ENCODE data around the gene MAN2A1. TPM values are rescaled to one million over a fixed set of nuclear protein-coding genes. Genes with fewer than 3 reads are reported as not detected.

The MAN2A1 gene
- polyA plus RNA-seq (2013, experiment 1 of 2), result 44.5 TPM
- 49.3 TPM for polyA plus RNA-seq (2013, experiment 2 of 2)

- Histone ChIP-seq H3K9me3 (ENCODE audit: insufficient read depth, low read depth, low read length) (peaks cover 7% of the 10 kb centered on the region; the same call in 1 of the 2 replicates), H3K36me3 (ENCODE audit: insufficient read depth, low read length) (0 out of 2 replicates have a peak, but pooled peaks cover 3% of the 10 kb centered on the region), H3K9ac (ENCODE audit: low read depth, low read length) (peak within 1 kb of the TSS; percentile 89), H3K4me3 (ENCODE audit: low read length) (peak within 1 kb of the TSS; percentile 95), H3K27me3 (ENCODE audit: insufficient read depth, low read length) (no peaks in the 10 kb centered on the region), H3K4me1 (ENCODE audit: insufficient read depth, low read length) (peaks cover 29% of the 10 kb centered on the region), H3K27ac (ENCODE audit: low read depth, low read length) (peak within 1 kb of the TSS; percentile 94)
- WGBS, result under 1% methylated on average over 58 of the region's 58 CpGs
Observed at GRCh38 chr5:109689740-109690241, at the start of gene MAN2A1. TSS of gene MAN2A1 (plus strand) at chr5:109689927. CDS start at chr5:109690418, 491 bp downstream.

GRCh38 chr5:109640976-109641375, 48.8 kb upstream of the MAN2A1 start:
- Histone ChIP-seq H3K9ac (ENCODE audit: low read depth, low read length) (no peak overlapping the region), H3K4me1 (ENCODE audit: insufficient read depth, low read length) (peaks cover 21% of the 10 kb centered on the region), H3K4me3 (ENCODE audit: low read length) (no peak overlapping the region), H3K27ac (ENCODE audit: low read depth, low read length) (no peak overlapping the region), H3K9me3 (ENCODE audit: insufficient read depth, low read depth, low read length) (peaks cover 3% of the 10 kb centered on the region; the same call in 1 of the 2 replicates), H3K27me3 (ENCODE audit: insufficient read depth, low read length) (no peaks in the 10 kb centered on the region), H3K36me3 (ENCODE audit: insufficient read depth, low read length) (no peaks in the 10 kb centered on the region)
- WGBS, result 86% methylated on average over 4 of the region's 4 CpGs

- Histone ChIP-seq H3K9ac (ENCODE audit: low read depth, low read length) (no peak overlapping the region), H3K36me3 (ENCODE audit: insufficient read depth, low read length) (no peaks in the 10 kb centered on the region), H3K4me1 (ENCODE audit: insufficient read depth, low read length) (peaks cover 21% of the 10 kb centered on the region), H3K27ac (ENCODE audit: low read depth, low read length) (no peak overlapping the region), H3K4me3 (ENCODE audit: low read length) (no peak overlapping the region), H3K27me3 (ENCODE audit: insufficient read depth, low read length) (no peaks in the 10 kb centered on the region), H3K9me3 (ENCODE audit: insufficient read depth, low read depth, low read length) (peaks cover 3% of the 10 kb centered on the region; the same call in 1 of the 2 replicates)
- 88% methylated on average over 4 of the region's 4 CpGs for WGBS
Observed at GRCh38 chr5:109643791-109644350, 45.9 kb upstream of the MAN2A1 start.

GRCh38 chr5:109644829-109645228, 44.9 kb upstream of the MAN2A1 start:
- H3K4me1 ChIP-seq (ENCODE audit: insufficient read depth, low read length), result peaks cover 21% of the 10 kb centered on the region
- H3K27ac ChIP-seq (ENCODE audit: low read depth, low read length), result peak overlapping the region; percentile 48
- H3K36me3 ChIP-seq (ENCODE audit: insufficient read depth, low read length), result no peaks in the 10 kb centered on the region
- H3K27me3 ChIP-seq (ENCODE audit: insufficient read depth, low read length), result no peaks in the 10 kb centered on the region
- peaks cover 3% of the 10 kb centered on the region; the same call in 1 of the 2 replicates for H3K9me3 ChIP-seq (ENCODE audit: insufficient read depth, low read depth, low read length)
- H3K9ac ChIP-seq (ENCODE audit: low read depth, low read length), result no peak overlapping the region
- WGBS, result 49% methylated on average over 5 of the region's 7 CpGs
- H3K4me3 ChIP-seq (ENCODE audit: low read length), result no peak overlapping the region

GRCh38 chr5:109645707-109646192, 44.0 kb upstream of the MAN2A1 start:
- H3K4me1 ChIP-seq (ENCODE audit: insufficient read depth, low read length), result peaks cover 21% of the 10 kb centered on the region
- peaks cover 3% of the 10 kb centered on the region; the same call in 1 of the 2 replicates for H3K9me3 ChIP-seq (ENCODE audit: insufficient read depth, low read depth, low read length)
- H3K9ac ChIP-seq (ENCODE audit: low read depth, low read length), result no peak overlapping the region
- no peak overlapping the region for H3K4me3 ChIP-seq (ENCODE audit: low read length)
- H3K36me3 ChIP-seq (ENCODE audit: insufficient read depth, low read length), result no peaks in the 10 kb centered on the region
- no peak overlapping the region; the same call in 1 of the 2 replicates for H3K27ac ChIP-seq (ENCODE audit: low read depth, low read length)
- 45% methylated on average over 1 of the region's 2 CpGs for WGBS
- H3K27me3 ChIP-seq (ENCODE audit: insufficient read depth, low read length), result no peaks in the 10 kb centered on the region

GRCh38 chr5:109649318-109649717, 40.4 kb upstream of the MAN2A1 start:
- H3K4me1 ChIP-seq (ENCODE audit: insufficient read depth, low read length), result peaks cover 16% of the 10 kb centered on the region
- H3K27me3 ChIP-seq (ENCODE audit: insufficient read depth, low read length), result no peaks in the 10 kb centered on the region
- H3K4me3 ChIP-seq (ENCODE audit: low read length), result no peak overlapping the region
- no peak overlapping the region for H3K27ac ChIP-seq (ENCODE audit: low read depth, low read length)
- H3K9me3 ChIP-seq (ENCODE audit: insufficient read depth, low read depth, low read length), result no peaks in the 10 kb centered on the region
- no peaks in the 10 kb centered on the region for H3K36me3 ChIP-seq (ENCODE audit: insufficient read depth, low read length)
- WGBS, result 87% methylated on average over 4 of the region's 4 CpGs
- H3K9ac ChIP-seq (ENCODE audit: low read depth, low read length), result no peak overlapping the region

GRCh38 chr5:109650493-109650892, 39.2 kb upstream of the MAN2A1 start:
- Histone ChIP-seq H3K27me3 (ENCODE audit: insufficient read depth, low read length) (no peaks in the 10 kb centered on the region), H3K36me3 (ENCODE audit: insufficient read depth, low read length) (no peaks in the 10 kb centered on the region), H3K9me3 (ENCODE audit: insufficient read depth, low read depth, low read length) (no peaks in the 10 kb centered on the region), H3K4me1 (ENCODE audit: insufficient read depth, low read length) (peaks cover 4% of the 10 kb centered on the region; the same call in 1 of the 2 replicates), H3K9ac (ENCODE audit: low read depth, low read length) (no peak overlapping the region), H3K27ac (ENCODE audit: low read depth, low read length) (no peak overlapping the region), H3K4me3 (ENCODE audit: low read length) (no peak overlapping the region)
- 83% methylated on average over 4 of the region's 4 CpGs for WGBS

- Histone ChIP-seq H3K36me3 (ENCODE audit: insufficient read depth, low read length) (no peaks in the 10 kb centered on the region), H3K4me1 (ENCODE audit: insufficient read depth, low read length) (no peaks in the 10 kb centered on the region), H3K9ac (ENCODE audit: low read depth, low read length) (no peak overlapping the region), H3K9me3 (ENCODE audit: insufficient read depth, low read depth, low read length) (no peaks in the 10 kb centered on the region), H3K27me3 (ENCODE audit: insufficient read depth, low read length) (no peaks in the 10 kb centered on the region), H3K4me3 (ENCODE audit: low read length) (no peak overlapping the region), H3K27ac (ENCODE audit: low read depth, low read length) (no peak overlapping the region)
- 71% methylated on average over 1 of the region's 1 CpG for WGBS
Observed at GRCh38 chr5:109652096-109652495, 37.6 kb upstream of the MAN2A1 start.

- no peak overlapping the region for H3K9ac ChIP-seq (ENCODE audit: low read depth, low read length)
- no peaks in the 10 kb centered on the region for H3K27me3 ChIP-seq (ENCODE audit: insufficient read depth, low read length)
- no peak overlapping the region for H3K27ac ChIP-seq (ENCODE audit: low read depth, low read length)
- no peak overlapping the region for H3K4me3 ChIP-seq (ENCODE audit: low read length)
- no peaks in the 10 kb centered on the region for H3K9me3 ChIP-seq (ENCODE audit: insufficient read depth, low read depth, low read length)
- 80% methylated on average over 1 of the region's 2 CpGs for WGBS
- no peaks in the 10 kb centered on the region for H3K36me3 ChIP-seq (ENCODE audit: insufficient read depth, low read length)
- H3K4me1 ChIP-seq (ENCODE audit: insufficient read depth, low read length), result no peaks in the 10 kb centered on the region
Observed at GRCh38 chr5:109653042-109653441, 36.7 kb upstream of the MAN2A1 start.

- 94% methylated on average over 3 of the region's 3 CpGs for whole genome bisulfite sequencing
- Histone ChIP-seq H3K4me1 (ENCODE audit: insufficient read depth, low read length) (no peaks in the 10 kb centered on the region), H3K4me3 (ENCODE audit: low read length) (no peak overlapping the region), H3K27ac (ENCODE audit: low read depth, low read length) (no peak overlapping the region), H3K9ac (ENCODE audit: low read depth, low read length) (no peak overlapping the region), H3K27me3 (ENCODE audit: insufficient read depth, low read length) (no peaks in the 10 kb centered on the region), H3K9me3 (ENCODE audit: insufficient read depth, low read depth, low read length) (no peaks in the 10 kb centered on the region), H3K36me3 (ENCODE audit: insufficient read depth, low read length) (no peaks in the 10 kb centered on the region)
Observed at GRCh38 chr5:109653561-109654239, 36.0 kb upstream of the MAN2A1 start.

DNA sequence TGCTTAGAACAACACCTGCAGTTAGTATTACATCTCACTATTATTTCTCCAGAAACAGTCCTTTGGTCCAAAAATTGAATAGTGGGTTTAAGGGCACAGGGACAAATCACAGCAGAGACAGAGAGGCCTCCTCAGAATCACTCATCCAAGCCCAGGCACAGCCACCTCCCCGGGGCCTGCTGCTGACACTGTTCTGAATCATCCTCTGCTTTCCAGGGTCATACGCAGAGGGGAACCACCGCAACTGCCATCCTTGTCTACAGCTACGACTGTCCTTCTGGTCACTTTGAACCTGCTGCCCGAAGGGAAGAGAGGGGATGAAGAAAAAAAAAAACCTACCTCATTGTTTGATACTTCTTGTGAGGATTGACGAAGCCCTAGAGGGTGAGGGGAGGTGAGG, 35.3 kb upstream of the MAN2A1 start:
- 91% methylated on average over 4 of the region's 6 CpGs for WGBS
- no peak overlapping the region for H3K27ac ChIP-seq (ENCODE audit: low read depth, low read length)
- no peak overlapping the region for H3K9ac ChIP-seq (ENCODE audit: low read depth, low read length)
- no peaks in the 10 kb centered on the region for H3K36me3 ChIP-seq (ENCODE audit: insufficient read depth, low read length)
- H3K27me3 ChIP-seq (ENCODE audit: insufficient read depth, low read length), result no peaks in the 10 kb centered on the region
- no peaks in the 10 kb centered on the region for H3K9me3 ChIP-seq (ENCODE audit: insufficient read depth, low read depth, low read length)
- H3K4me1 ChIP-seq (ENCODE audit: insufficient read depth, low read length), result no peaks in the 10 kb centered on the region
- no peak overlapping the region for H3K4me3 ChIP-seq (ENCODE audit: low read length)
